Measurements from ENCODE around the gene PNMA1.

PNMA1 gene

GRCh38 chr14:73739174-73739898, 25.2 kb upstream of the PNMA1 start:
- in situ Hi-C loops (cut with HindIII; ENCODE audit: low pct_unique_long_range_greater_than_20kb, low sequenced_read_pairs): no loop called here
- TF ChIP-seq JUND (IDR thresholded peaks at IDR 0.05; ENCODE audit: low read depth): no peak

GRCh38 chr14:73738518-73739173, 24.5 kb upstream of the PNMA1 start:
- in situ Hi-C loops (cut with HindIII; ENCODE audit: low pct_unique_long_range_greater_than_20kb, low sequenced_read_pairs): no loop called here
- no peak for DNase-seq (ENCODE audit: low read depth in 1 of 2, low spot score in 1 of 2)
- no peak for TF ChIP-seq JUND (IDR thresholded peaks at IDR 0.05; ENCODE audit: low read depth)

More at GRCh38 chr14:73739174-73739898, 25.2 kb upstream of the PNMA1 start:
- no peak for DNase-seq (ENCODE audit: low read depth in 1 of 2, low spot score in 1 of 2)

- in situ Hi-C loops (cut with HindIII; ENCODE audit: low pct_unique_long_range_greater_than_20kb, low sequenced_read_pairs): no loop called here
- DNase-seq (ENCODE audit: low read depth in 1 of 2, low spot score in 1 of 2): no peak
- TF ChIP-seq JUND (IDR thresholded peaks at IDR 0.05; ENCODE audit: low read depth): no peak
Measured at GRCh38 chr14:73736842-73737241, 22.7 kb upstream of the PNMA1 start.

GRCh38 chr14:73732006-73732405, 17.8 kb upstream of the PNMA1 start:
- TF ChIP-seq JUND (IDR thresholded peaks at IDR 0.05; ENCODE audit: low read depth): no peak
- no peak for DNase-seq (ENCODE audit: low read depth in 1 of 2, low spot score in 1 of 2)
- in situ Hi-C loops (cut with HindIII; ENCODE audit: low pct_unique_long_range_greater_than_20kb, low sequenced_read_pairs): no loop called here

- in situ Hi-C loops (cut with HindIII; ENCODE audit: low pct_unique_long_range_greater_than_20kb, low sequenced_read_pairs): no loop called here
- DNase-seq (ENCODE audit: low read depth in 1 of 2, low spot score in 1 of 2): peak; percentile 78 to 84
- TF ChIP-seq JUND (IDR thresholded peaks at IDR 0.05; ENCODE audit: low read depth): no peak
Measured at GRCh38 chr14:73731111-73731510, 16.9 kb upstream of the PNMA1 start.

GRCh38 chr14:73729556-73730265, 15.5 kb upstream of the PNMA1 start:
- no peak for TF ChIP-seq JUND (IDR thresholded peaks at IDR 0.05; ENCODE audit: low read depth)
- in situ Hi-C loops (cut with HindIII; ENCODE audit: low pct_unique_long_range_greater_than_20kb, low sequenced_read_pairs): no loop called here
- no peak for DNase-seq (ENCODE audit: low read depth in 1 of 2, low spot score in 1 of 2)

GRCh38 chr14:73728717-73729330, 14.6 kb upstream of the PNMA1 start:
- TF ChIP-seq JUND (IDR thresholded peaks at IDR 0.05; ENCODE audit: low read depth): no peak
- DNase-seq (ENCODE audit: low read depth in 1 of 2, low spot score in 1 of 2): peak; percentile 89

GRCh38 chr14:73727166-73727565, 13.0 kb upstream of the PNMA1 start:
- in situ Hi-C loops (cut with HindIII; ENCODE audit: low pct_unique_long_range_greater_than_20kb, low sequenced_read_pairs): no loop called here

More at GRCh38 chr14:73728717-73729330, 14.6 kb upstream of the PNMA1 start:
- in situ Hi-C loops (cut with HindIII; ENCODE audit: low pct_unique_long_range_greater_than_20kb, low sequenced_read_pairs): no loop called here

GRCh38 chr14:73726025-73726961, 12.1 kb upstream of the PNMA1 start:
- in situ Hi-C loops (cut with HindIII; ENCODE audit: low pct_unique_long_range_greater_than_20kb, low sequenced_read_pairs): no loop called here
- TF ChIP-seq JUND (IDR thresholded peaks at IDR 0.05; ENCODE audit: low read depth): no peak
- DNase-seq (ENCODE audit: low read depth in 1 of 2, low spot score in 1 of 2): no peak

More at GRCh38 chr14:73727166-73727565, 13.0 kb upstream of the PNMA1 start:
- TF ChIP-seq JUND (IDR thresholded peaks at IDR 0.05; ENCODE audit: low read depth): no peak
- DNase-seq (ENCODE audit: low read depth in 1 of 2, low spot score in 1 of 2): no peak

- no peak for TF ChIP-seq JUND (IDR thresholded peaks at IDR 0.05; ENCODE audit: low read depth)
- in situ Hi-C loops (cut with HindIII; ENCODE audit: low pct_unique_long_range_greater_than_20kb, low sequenced_read_pairs): no loop called here
- DNase-seq (ENCODE audit: low read depth in 1 of 2, low spot score in 1 of 2): no peak
Measured at GRCh38 chr14:73725116-73726024, 11.2 kb upstream of the PNMA1 start.

- TF ChIP-seq JUND (IDR thresholded peaks at IDR 0.05; ENCODE audit: low read depth): no peak
- in situ Hi-C loops (cut with HindIII; ENCODE audit: low pct_unique_long_range_greater_than_20kb, low sequenced_read_pairs): no loop called here
- no peak for DNase-seq (ENCODE audit: low read depth in 1 of 2, low spot score in 1 of 2)
Measured at GRCh38 chr14:73724696-73725095, 10.5 kb upstream of the PNMA1 start.
